ENCODE data around the gene CNOT6.

Gene CNOT6

DNA sequence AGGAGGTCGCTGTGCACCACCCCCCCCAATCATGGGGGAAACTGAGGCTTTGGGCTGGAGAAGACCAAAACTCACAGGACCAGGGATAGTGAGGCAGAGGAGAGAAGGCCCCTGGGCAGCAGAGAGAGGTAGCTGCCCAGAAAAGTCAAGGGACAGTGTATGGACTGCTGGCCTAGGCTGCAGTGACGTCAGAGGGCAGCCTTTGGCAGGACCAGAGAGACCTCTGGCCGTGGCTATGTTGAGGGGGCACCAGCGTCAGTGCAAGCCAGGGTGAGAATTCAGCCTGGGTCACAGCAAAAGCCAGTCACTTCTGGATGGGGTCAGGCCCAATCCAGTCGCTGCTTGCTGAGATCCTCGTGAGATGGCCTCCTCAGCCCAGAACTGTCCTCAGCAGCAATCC is 128.7 kb downstream of the CNOT6 start:
- DNase-seq (ENCODE audit: low read depth) = no peak

DNA sequence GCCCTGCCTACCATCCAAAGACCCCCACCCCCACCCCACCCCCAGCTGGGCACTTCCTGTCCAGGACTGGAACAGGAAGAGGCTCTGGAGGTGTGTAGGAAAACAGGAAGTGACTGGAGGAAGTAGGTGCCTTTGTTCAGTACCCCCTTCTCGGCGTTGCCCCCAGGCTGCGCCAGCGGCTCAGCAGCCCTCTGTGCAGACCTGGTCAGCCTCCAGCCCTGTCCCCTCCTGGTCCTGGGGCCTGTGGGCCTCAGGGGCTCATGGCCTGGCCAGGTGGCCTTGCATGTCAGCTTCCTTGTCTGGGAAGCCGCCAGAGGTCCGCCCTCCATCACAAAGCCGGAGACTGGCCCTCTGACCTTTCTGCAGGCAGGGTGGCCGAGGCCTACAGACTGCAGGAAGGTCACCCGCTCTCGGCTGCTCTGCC is 129.2 kb downstream of the CNOT6 start:
- DNase-seq (ENCODE audit: low read depth) = no peak

DNA sequence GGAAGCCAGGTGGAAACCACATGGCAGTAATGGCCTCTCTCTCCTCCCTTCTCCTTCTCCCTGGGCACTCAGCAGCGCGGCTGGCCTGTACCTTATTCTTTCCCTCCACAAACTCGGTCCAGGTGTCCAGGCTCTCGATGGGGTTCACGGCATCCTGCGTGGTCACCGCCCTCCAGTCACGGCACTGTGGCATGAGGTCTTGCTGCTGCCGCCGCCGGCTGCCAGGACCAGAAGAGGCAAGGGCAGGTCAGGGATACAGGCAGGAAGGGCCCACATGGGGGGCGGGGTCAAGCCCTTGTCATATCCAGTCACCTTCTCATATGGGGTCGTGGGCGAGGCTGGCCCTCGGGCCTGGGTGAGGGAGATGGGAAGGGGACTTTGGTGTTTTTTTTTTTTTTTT is 129.7 kb downstream of the CNOT6 start:
- DNase-seq (ENCODE audit: low read depth) = no peak

GRCh38 chr5:180624587-180624986 is 130.4 kb downstream of the CNOT6 start:
- no peak for DNase-seq (ENCODE audit: low read depth)

GRCh38 chr5:180625125-180625790 is 131.1 kb downstream of the CNOT6 start:
- no peak for DNase-seq (ENCODE audit: low read depth)

DNA sequence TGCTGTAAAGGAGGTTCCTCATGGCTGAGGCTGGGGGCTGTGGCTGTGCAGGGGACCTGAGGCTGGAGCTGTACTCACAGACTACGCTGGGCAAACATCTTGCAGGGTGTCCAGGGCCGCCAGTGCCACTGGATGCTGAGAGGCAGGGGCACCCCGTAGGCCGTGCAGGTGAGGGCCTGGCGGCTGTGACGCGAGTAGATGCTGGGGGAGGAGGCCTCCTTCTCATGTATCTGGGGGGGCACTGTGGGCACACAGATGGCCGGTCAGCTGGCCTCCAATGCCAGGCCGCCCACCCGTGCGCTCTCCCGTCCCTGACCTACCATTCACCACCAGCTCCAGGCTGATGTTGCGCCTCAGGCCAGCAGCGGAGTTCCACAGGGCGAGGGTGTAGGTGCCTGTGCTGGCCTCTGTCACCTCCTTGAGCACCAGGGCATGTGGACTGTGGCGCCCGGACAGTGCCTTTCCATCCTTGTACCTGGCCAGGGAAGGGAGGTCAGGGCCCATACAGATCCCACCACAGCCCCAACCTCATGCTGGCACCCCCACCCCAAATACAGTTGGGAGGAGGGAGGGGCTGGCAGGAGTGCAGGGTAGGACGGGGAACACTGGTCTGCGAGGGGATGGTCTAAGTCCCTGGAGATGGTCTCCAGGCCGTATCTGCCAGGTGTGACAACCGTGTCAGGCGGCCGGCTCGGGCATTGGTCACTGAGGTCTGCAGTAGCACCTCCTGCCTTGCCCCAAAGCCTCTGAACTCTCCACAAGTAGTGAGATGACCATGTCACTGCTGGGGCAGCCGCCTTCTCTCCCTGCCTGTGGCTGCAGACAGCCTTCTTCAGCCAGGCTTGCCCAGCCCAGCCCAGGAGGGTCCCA is 131.8 kb downstream of the CNOT6 start:
- no peak for DNase-seq (ENCODE audit: low read depth)

DNA sequence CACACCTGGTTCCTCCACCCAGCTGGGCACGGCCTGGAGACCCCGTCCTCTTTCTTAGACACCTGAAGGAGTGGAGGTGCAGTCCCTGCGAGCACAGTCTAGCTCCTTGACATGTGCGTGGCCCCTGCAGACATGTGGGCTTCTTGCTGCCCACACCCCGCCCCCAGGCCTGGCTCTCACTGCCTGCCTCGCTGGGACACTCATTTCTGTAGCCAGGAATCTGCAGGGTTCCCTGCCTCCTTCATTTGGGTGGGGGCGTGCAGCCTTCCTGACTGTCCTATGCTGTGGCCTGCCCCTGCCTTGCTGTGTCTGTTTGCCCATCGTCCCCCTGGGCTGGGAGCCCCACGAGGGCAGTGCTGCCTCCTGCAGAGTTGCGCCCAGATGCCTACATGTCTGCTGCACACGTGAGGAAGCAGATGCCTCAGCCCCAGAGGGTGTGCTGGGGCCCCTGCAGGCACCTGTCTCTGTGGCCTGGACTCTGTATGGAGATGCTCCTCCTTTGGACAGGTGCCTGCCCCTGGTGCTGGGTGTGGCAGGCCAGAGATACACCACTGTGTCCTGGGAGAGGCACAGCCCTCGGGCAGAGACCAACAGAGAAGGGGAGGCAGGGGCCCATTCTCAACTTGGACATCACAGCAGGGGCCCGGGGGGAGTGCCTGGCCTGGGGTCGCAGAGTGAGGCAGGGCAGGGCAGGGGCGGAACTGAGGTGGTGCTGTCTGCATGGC is 132.6 kb downstream of the CNOT6 start:
- no peak for DNase-seq (ENCODE audit: low read depth)

DNA sequence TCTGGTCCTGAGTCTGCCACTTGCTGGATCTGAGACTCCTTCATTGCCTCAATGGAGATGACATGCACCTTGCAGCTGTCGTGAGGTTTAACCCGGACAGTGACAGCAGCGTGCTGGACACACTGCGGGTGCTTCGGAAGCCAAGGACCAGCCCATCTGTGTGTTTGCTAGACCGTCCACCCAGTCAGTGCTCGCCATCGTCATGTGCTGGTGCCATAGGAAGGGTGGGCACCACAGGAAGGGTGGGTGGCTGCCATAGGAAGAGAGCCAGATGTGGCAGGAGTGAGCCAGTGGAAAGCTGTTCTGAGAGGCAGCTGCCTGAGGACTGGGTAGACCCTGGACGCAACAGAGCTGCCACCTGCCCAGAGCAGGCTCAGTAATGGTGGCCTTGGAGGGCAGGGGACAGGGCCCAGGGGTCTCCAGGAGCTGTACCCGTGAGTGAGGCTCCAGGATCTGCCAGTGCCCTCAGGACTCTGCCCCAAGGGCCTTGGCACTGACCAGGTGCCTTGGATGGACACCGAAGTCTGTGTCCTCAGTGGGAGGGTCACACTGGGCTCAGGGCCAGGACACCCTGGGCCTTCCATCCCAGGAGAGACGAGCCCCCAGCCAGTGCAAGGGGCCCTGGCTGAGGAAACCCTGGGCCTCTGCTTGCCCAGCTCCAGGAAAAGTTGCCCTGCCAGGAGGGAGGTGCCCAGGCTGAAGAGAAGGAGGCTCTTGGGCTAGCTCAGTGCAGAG is 133.4 kb downstream of the CNOT6 start:
- DNase-seq (ENCODE audit: low read depth) = no peak
